SU-DHL-6 (cell line): ENCODE results near the gene FOSB.

ENCODE experiments used
- H2AFZ ChIP-seq: fragments of 200-600 bp; sonication (generic); 2 replicates; pipeline ENCODE4 v1.6.1; 2014; ENCODE audit warnings: low read depth, mild to moderate bottlenecking, moderate library complexity, mixed read lengths, antibody characterized with exemption, low read length; ENCODE audit not compliant: severe bottlenecking
- H3F3A ChIP-seq: fragments of 200-600 bp; shearing (Covaris generic); 2 replicates; pipeline ENCODE4 v1.6.0; 2016; ENCODE audit warnings: antibody characterized with exemption, mild to moderate bottlenecking; ENCODE audit not compliant: insufficient read depth
- H3K27ac ChIP-seq: fragments of 200-600 bp; sonication (generic); 2 replicates; pipeline ENCODE4 v1.5.1; 2016; ENCODE audit warnings: low read depth, mild to moderate bottlenecking, low read length, moderate library complexity, mixed read lengths
- H3K27me3 ChIP-seq: fragments of 200-600 bp; sonication (generic), shearing (Covaris generic); 2 replicates; pipeline ENCODE4 v1.6.0; 2014; ENCODE audit warnings: mild to moderate bottlenecking, low read length
- H3K36me3 ChIP-seq: fragments of 200-600 bp; sonication (generic); 2 replicates; pipeline ENCODE4 v1.6.1; 2014; ENCODE audit warnings: mild to moderate bottlenecking, low read length, mixed read lengths
- H3K4me2 ChIP-seq: fragments of 300-600, 200-600 bp; shearing (Covaris generic), sonication (generic); 2 replicates; pipeline ENCODE4 v1.6.0; 2014; ENCODE audit warnings: low read length, low read depth, mild to moderate bottlenecking; ENCODE audit not compliant: poor library complexity, severe bottlenecking
- H3K4me3 ChIP-seq: fragments of 200-600 bp; sonication (generic); 2 replicates; pipeline ENCODE4 v1.5.1; 2014; ENCODE audit warnings: antibody characterized with exemption, low read length, mild to moderate bottlenecking, mixed read lengths; ENCODE audit not compliant: insufficient read depth, poor library complexity, severe bottlenecking
- H3K79me2 ChIP-seq: fragments of 200-600 bp; sonication (generic); 2 replicates; pipeline ENCODE4 v1.6.1; 2014; ENCODE audit warnings: mild to moderate bottlenecking, low read length, moderate library complexity; ENCODE audit not compliant: insufficient read depth
- H3K9ac ChIP-seq: fragments of 200-600 bp; sonication (generic); 2 replicates; pipeline ENCODE4 v1.7.0; 2014; ENCODE audit warnings: mild to moderate bottlenecking, low read length
- H3K9me2 ChIP-seq: fragments of 200-600 bp; sonication (generic); replicated peaks from 2 replicates; pipeline ENCODE4 v1.6.1; 2014; ENCODE audit warnings: low read length; ENCODE audit not compliant: insufficient read depth
- H3K9me3 ChIP-seq: fragments of 200-600 bp; sonication (generic); 2 replicates; pipeline ENCODE4 v1.6.1; 2014; ENCODE audit warnings: low read length, mixed read lengths; ENCODE audit not compliant: insufficient read depth
- H4K20me1 ChIP-seq: fragments of 200-600 bp; sonication (generic); 2 replicates; pipeline ENCODE4 v1.6.1; 2014; ENCODE audit warnings: low read depth, mild to moderate bottlenecking, antibody characterized with exemption, low read length, moderate library complexity, mixed read lengths
- CTCF ChIP-seq: fragments of 200-600 bp; sonication (generic); IDR thresholded peaks from one replicate; pipeline ENCODE4 v1.5.1; 2017; ENCODE audit warnings: antibody characterized with exemption, mild to moderate bottlenecking, low read length, moderate library complexity; ENCODE audit not compliant: insufficient read depth, poor library complexity, severe bottlenecking
- EZH2phosphoT487 ChIP-seq: fragments of 200-600 bp; sonication (generic), shearing (Covaris generic); conservative IDR thresholded peaks from 2 replicates; pipeline ENCODE4 v1.6.1; 2018; ENCODE audit warnings: mild to moderate bottlenecking, antibody characterized with exemption, low read length, moderate library complexity, mixed read lengths

FOSB gene

GRCh38 chr19:45469132-45469944, 1.5 kb downstream of the FOSB start:
- Histone ChIP-seq H3K9me3 (no peaks in the 10 kb centered on the region), H3K27me3 (no peaks in the 10 kb centered on the region), H3K4me3 (peak overlapping the region; percentile 61), H2AFZ (peak overlapping the region; percentile 73), H3F3A (0 out of 2 replicates have a peak, but pooled peaks cover 3% of the 10 kb centered on the region), H3K9ac (peak overlapping the region; percentile 59), H3K27ac (peak overlapping the region; percentile 68), H3K79me2 (no peaks in the 10 kb centered on the region), H3K4me2 (peak overlapping the region; percentile 81), H3K36me3 (no peaks in the 10 kb centered on the region), H3K9me2 (no peaks in the 10 kb centered on the region), H4K20me1 (no peaks in the 10 kb centered on the region)
- TF ChIP-seq CTCF: no peak
- no peak for TF ChIP-seq EZH2phosphoT487

GRCh38 chr19:45469945-45470761, 2.4 kb downstream of the FOSB start:
- H2AFZ ChIP-seq: peak overlapping the region; percentile 70
- peak overlapping the region; percentile 59; the same call in 1 of the 2 replicates for H3K9ac ChIP-seq

GRCh38 chr19:45470762-45471081, 2.9 kb downstream of the FOSB start:
- Histone ChIP-seq H3K4me3 (no peak overlapping the region), H3F3A (0 out of 2 replicates have a peak, but pooled peaks cover 3% of the 10 kb centered on the region), H2AFZ (no peak overlapping the region), H3K79me2 (no peaks in the 10 kb centered on the region), H3K36me3 (no peaks in the 10 kb centered on the region), H3K27ac (no peak overlapping the region), H3K9ac (no peak overlapping the region), H4K20me1 (no peaks in the 10 kb centered on the region), H3K9me2 (no peaks in the 10 kb centered on the region), H3K27me3 (no peaks in the 10 kb centered on the region), H3K4me2 (no peak overlapping the region), H3K9me3 (no peaks in the 10 kb centered on the region)
- no peak for TF ChIP-seq EZH2phosphoT487
- TF ChIP-seq CTCF: no peak

More at GRCh38 chr19:45469945-45470761, 2.4 kb downstream of the FOSB start:
- no peak for TF ChIP-seq EZH2phosphoT487
- H3K9me3 ChIP-seq: no peaks in the 10 kb centered on the region
- no peaks in the 10 kb centered on the region for H3K27me3 ChIP-seq
- no peaks in the 10 kb centered on the region for H3K79me2 ChIP-seq
- H3K4me3 ChIP-seq: peak overlapping the region; percentile 61
- H3K36me3 ChIP-seq: no peaks in the 10 kb centered on the region
- peak overlapping the region; percentile 81 for H3K4me2 ChIP-seq
- H4K20me1 ChIP-seq: no peaks in the 10 kb centered on the region
- no peak overlapping the region for H3K27ac ChIP-seq
- H3K9me2 ChIP-seq: no peaks in the 10 kb centered on the region
- H3F3A ChIP-seq: 0 out of 2 replicates have a peak, but pooled peaks cover 3% of the 10 kb centered on the region
